Measurements from ENCODE around the gene CTDSPL. TPM values are rescaled to one million over a fixed set of nuclear protein-coding genes. Genes with fewer than 3 reads are reported as not detected.

The CTDSPL gene
- total and polyA plus RNA-seq, 2 of the 8 experiments (the other 6 are each of a cell fraction or from before 2014, with no cell fraction given) = 20.3 to 42.2 TPM

GRCh38 chr3:38006031-38006430 is 144.4 kb downstream of the CTDSPL start (continued):
- TF ChIP-seq RAD21 (IDR thresholded peaks at IDR 0.05 in 1 of 2, conservative IDR thresholded peaks at IDR 0.05 in 1 of 2; ENCODE audit: low read depth in 2 of 2, low read length in 2 of 2) = no peak
- TF ChIP-seq NANOG (IDR thresholded peaks at IDR 0.05; ENCODE audit: insufficient read depth, low read depth, low read length, poor library complexity, severe bottlenecking) = no peak
- TF ChIP-seq USF2 (IDR thresholded peaks at IDR 0.05; ENCODE audit: low read length) = no peak
- no peak for TF ChIP-seq HDAC6 (IDR thresholded peaks at IDR 0.05; ENCODE audit: low read depth, low read length)
